Brain pericyte (primary cell): ENCODE results near the gene TTC33.
"Not testable (repeated sequence)": the region's sequence is repeated elsewhere in the genome, so short reads cannot be mapped to it uniquely, and the experiment has no call there.

Experiments used
- DNase-seq: peaks from one replicate; pipeline ENCODE4 v3.0.0-alpha.2; 2012; ENCODE audit warnings: low read depth, low spot score

Gene TTC33

GRCh38 chr5:40680741-40681362 is 74.9 kb downstream of the TTC33 start:
- no peak for DNase-seq

- DNase-seq = no peak
These were observed 75.7 kb downstream of the TTC33 start, which contains the start of gene PTGER4 for GRCh38 chr5:40679913-40680681. TSS of gene PTGER4 (plus strand) at chr5:40679915. CDS start at chr5:40680994, 1,079 bp downstream.

- DNase-seq = peak; percentile 75
These were observed 76.4 kb downstream of the TTC33 start for GRCh38 chr5:40679148-40679912.

GRCh38 chr5:40678460-40679147 is 77.2 kb downstream of the TTC33 start:
- no peak for DNase-seq

- no peak for DNase-seq
These were observed 77.7 kb downstream of the TTC33 start for GRCh38 chr5:40678026-40678425.

GRCh38 chr5:40677456-40677855 is 78.3 kb downstream of the TTC33 start:
- no peak for DNase-seq

GRCh38 chr5:40676613-40677343 is 79.0 kb downstream of the TTC33 start:
- DNase-seq = no peak

GRCh38 chr5:40675396-40676133 is 80.2 kb downstream of the TTC33 start:
- no peak for DNase-seq

- DNase-seq = no peak
These were observed 81.0 kb downstream of the TTC33 start for GRCh38 chr5:40674661-40675235.

- DNase-seq = no peak
These were observed 83.3 kb downstream of the TTC33 start for GRCh38 chr5:40672425-40672824.

GRCh38 chr5:40669606-40670390 is 86.0 kb downstream of the TTC33 start:
- no peak for DNase-seq

GRCh38 chr5:40667161-40667663 is 88.5 kb downstream of the TTC33 start:
- no peak for DNase-seq

GRCh38 chr5:40666657-40667056 is 89.1 kb downstream of the TTC33 start:
- no peak for DNase-seq

GRCh38 chr5:40665635-40666298 is 90.0 kb downstream of the TTC33 start:
- no peak for DNase-seq

- no peak for DNase-seq
These were observed 95.0 kb downstream of the TTC33 start for GRCh38 chr5:40660751-40661150.

- no peak for DNase-seq
These were observed 99.0 kb downstream of the TTC33 start for GRCh38 chr5:40656766-40657165.

- not testable (repeated sequence) for DNase-seq
These were observed 99.7 kb downstream of the TTC33 start for GRCh38 chr5:40656091-40656490.

- no peak for DNase-seq
These were observed 100.6 kb downstream of the TTC33 start for GRCh38 chr5:40655138-40655537.
